ENCODE results near the gene DMPK.
"Not testable (repeated sequence)": the region's sequence is repeated elsewhere in the genome, so short reads cannot be mapped to it uniquely, and the experiment has no call there.

DMPK gene

DNA sequence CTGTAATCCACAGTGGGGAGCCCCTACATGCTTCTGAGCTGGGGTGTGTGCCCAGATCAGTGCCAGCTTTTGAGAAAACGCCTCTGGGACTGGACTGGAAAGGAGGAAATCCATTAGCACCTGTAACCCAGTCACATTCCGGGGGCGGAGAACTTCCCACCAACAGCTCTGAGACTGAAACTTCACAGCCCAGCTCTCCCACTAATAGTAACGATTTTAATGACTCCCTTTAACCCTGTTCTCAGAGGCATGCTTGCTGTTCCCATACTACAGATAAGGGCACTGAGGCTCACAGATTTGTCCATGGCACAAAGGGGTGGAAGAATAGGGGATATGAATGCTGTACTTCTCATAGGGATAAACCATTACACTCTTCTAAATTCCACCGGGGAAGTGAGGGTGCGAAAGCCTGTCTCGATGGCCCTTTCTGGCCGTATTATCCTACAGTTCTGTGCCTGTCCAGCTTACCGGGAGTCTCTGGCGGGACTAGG lies 52.4 kb downstream of the DMPK start:
- peak overlapping the region; percentile 92 to 94 for H3K4me3 ChIP-seq (replicated peaks in 1 of 2; ENCODE audit: low read depth in 2 of 2, low read length in 2 of 2)
- peak in 1 of 2 donors; percentile 15 for DNase-seq (ENCODE audit: low read depth in 2 of 2)
- TF ChIP-seq, protein P1, sequence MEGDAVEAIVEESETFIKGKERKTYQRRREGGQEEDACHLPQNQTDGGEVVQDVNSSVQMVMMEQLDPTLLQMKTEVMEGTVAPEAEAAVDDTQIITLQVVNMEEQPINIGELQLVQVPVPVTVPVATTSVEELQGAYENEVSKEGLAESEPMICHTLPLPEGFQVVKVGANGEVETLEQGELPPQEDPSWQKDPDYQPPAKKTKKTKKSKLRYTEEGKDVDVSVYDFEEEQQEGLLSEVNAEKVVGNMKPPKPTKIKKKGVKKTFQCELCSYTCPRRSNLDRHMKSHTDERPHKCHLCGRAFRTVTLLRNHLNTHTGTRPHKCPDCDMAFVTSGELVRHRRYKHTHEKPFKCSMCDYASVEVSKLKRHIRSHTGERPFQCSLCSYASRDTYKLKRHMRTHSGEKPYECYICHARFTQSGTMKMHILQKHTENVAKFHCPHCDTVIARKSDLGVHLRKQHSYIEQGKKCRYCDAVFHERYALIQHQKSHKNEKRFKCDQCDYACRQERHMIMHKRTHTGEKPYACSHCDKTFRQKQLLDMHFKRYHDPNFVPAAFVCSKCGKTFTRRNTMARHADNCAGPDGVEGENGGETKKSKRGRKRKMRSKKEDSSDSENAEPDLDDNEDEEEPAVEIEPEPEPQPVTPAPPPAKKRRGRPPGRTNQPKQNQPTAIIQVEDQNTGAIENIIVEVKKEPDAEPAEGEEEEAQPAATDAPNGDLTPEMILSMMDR (IDR thresholded peaks at IDR 0.05; ENCODE audit: low read depth, low read length): no peak

DNA sequence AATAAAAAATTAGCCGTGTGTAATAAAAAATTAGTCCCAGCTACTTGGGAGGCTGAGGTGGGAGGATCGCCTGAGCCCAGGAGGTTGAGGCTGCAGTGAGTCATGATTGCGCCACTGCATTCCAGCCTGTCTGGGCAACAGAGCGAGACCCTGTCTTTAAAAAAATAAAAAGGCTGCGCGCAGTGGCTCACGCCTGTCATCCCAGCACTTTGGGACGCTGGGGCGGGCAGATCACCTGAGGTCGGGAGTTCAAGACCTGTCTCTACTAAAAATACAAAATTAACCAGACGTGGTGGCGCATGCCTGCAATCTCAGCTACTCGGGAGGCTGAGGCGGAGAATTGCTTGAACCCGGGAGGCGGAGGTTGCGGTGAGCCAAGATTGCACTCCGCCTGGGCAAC lies 53.6 kb downstream of the DMPK start:
- not testable (repeated sequence) for DNase-seq (ENCODE audit: low read depth in 2 of 2); H3K4me3 ChIP-seq (replicated peaks in 1 of 2; ENCODE audit: low read depth in 2 of 2, low read length in 2 of 2)

DNA sequence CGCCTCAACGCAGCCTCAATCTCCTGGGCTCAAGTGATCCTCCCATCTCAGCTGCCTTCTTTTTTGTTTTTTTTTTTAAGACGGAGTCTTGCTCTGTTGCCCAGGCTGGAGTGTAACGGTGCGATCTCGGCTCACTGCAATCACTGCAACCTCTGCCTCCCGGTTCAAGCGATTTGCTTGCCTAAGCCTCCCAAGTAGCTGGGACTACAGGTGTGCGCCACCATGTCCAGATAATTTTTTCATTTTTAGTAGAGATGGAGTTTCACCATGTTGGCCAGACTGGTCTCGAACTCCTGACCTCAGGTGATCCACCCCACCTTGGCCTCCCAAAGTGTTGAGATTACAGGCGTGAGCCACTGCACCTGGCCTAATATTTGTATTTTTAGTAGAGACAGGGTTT lies 62.2 kb downstream of the DMPK start:
- not testable (repeated sequence) for H3K4me3 ChIP-seq (replicated peaks in 1 of 2; ENCODE audit: low read depth in 2 of 2, low read length in 2 of 2); DNase-seq (ENCODE audit: low read depth in 2 of 2)
